Esophagus squamous epithelium (tissue), 5 donors: ENCODE measurements around the gene KATNIP. TPM values are rescaled to one million over a fixed set of nuclear protein-coding genes. Genes with fewer than 3 reads are reported as not detected.

Experiments used
- DNase-seq: peaks from one replicate; lab custom pipeline; 2025; lab: John Stamatoyannopoulos, UW
- H3K27ac ChIP-seq, 4 donors: fragments of 200-600 bp; sonication (generic); one replicate each; pipeline ENCODE4 v1.5.1; 2016 to 2019; ENCODE audit warnings: mild to moderate bottlenecking in 1 of 4
- H3K27me3 ChIP-seq, 4 donors: fragments of 200-600 bp; sonication (generic); 1 replicate in 3 of 4; 2 replicates in 1 of 4; pipeline versions ENCODE4 v1.5.1 to v1.6.0; 2017 to 2021; ENCODE audit warnings: antibody characterized with exemption in 1 of 4
- H3K36me3 ChIP-seq, 3 donors: fragments of 200-600 bp; sonication (generic); one replicate each; pipeline ENCODE4 v1.5.1; 2016 to 2019
- H3K4me1 ChIP-seq, 3 donors: fragments of 200-600 bp; sonication (generic); one replicate each; pipeline ENCODE4 v1.5.1; 2017 to 2019
- H3K4me3 ChIP-seq, 4 donors: fragments of 200-600 bp; sonication (generic); 1 replicate in 3 of 4; 2 replicates in 1 of 4; pipeline ENCODE4 v1.5.1; 2016 to 2019; ENCODE audit warnings: mild to moderate bottlenecking in 2 of 4, moderate library complexity in 1 of 4
- H3K9me3 ChIP-seq, 3 donors: fragments of 200-600 bp; sonication (generic); one replicate each; pipeline ENCODE4 v1.5.1; 2016 to 2019
- POLR2A ChIP-seq, 4 donors: fragments of 450-650 bp; IDR thresholded peaks; one replicate each; pipeline ENCODE4 v1.6.1; 2017; ENCODE audit warnings: antibody characterized with exemption in 4 of 4, mild to moderate bottlenecking in 4 of 4, moderate library complexity in 3 of 4
- WGBS, 2 donors: methylation state at CpG; one replicate each; pipeline ENCODE4 v1.1.5; 2018; 5-methylcytosine and 5-hydroxymethylcytosine counted together
- intact Hi-C: fragments of 100-400 bp; cut with DNase I; formaldehyde crosslinking; loops from one replicate; pipeline ENCODE4 v1.15.0; 2022
- total RNA-seq, 4 donors: library from RNA; depleted of rRNA; stranded (reverse); fragments of >200 nt; gene quantifications; one replicate each; pipeline ENCODE4 v1.1.0, GENCODE V29; 2016
- TF ChIP-seq, protein P1 (sequence below), 6 experiments: fragments of 450-650 bp in 4 of 6; fragments of 200-600 bp in 2 of 6; sonication (generic) in 2 of 6; IDR thresholded peaks; one replicate each; pipeline ENCODE4 v1.5.1; 2016 to 2019; ENCODE audit warnings: antibody characterized with exemption in 6 of 6, mild to moderate bottlenecking in 4 of 6, moderate library complexity in 4 of 6
- donor health status: DM: yes; HTN: yes; CAD: no.

The KATNIP gene
- total RNA-seq, 4 donors from 2014 or later = 17.5 to 32.2 (median 25.5) TPM

DNA sequence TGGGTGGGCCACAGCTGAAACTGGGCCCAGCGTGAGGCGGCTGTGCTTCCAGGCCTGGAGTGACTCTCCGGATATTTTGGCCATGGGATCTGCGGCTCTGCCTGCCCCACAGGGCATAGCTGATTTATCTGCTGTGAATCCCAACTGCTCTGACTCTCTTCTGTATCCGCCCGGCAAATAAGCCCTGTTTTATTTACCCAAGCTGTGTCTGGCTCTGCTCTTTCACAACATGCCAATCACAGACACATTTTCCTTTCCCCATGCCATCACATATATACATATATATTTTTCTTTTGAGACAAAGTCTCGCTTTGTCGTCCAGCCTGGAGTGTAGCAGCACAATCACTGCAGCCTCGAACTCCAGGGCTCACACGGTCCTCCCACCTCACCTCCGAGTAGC is 33.6 kb upstream of the KATNIP start:
- intact Hi-C loops = no loop called here
- TF ChIP-seq, protein P1, sequence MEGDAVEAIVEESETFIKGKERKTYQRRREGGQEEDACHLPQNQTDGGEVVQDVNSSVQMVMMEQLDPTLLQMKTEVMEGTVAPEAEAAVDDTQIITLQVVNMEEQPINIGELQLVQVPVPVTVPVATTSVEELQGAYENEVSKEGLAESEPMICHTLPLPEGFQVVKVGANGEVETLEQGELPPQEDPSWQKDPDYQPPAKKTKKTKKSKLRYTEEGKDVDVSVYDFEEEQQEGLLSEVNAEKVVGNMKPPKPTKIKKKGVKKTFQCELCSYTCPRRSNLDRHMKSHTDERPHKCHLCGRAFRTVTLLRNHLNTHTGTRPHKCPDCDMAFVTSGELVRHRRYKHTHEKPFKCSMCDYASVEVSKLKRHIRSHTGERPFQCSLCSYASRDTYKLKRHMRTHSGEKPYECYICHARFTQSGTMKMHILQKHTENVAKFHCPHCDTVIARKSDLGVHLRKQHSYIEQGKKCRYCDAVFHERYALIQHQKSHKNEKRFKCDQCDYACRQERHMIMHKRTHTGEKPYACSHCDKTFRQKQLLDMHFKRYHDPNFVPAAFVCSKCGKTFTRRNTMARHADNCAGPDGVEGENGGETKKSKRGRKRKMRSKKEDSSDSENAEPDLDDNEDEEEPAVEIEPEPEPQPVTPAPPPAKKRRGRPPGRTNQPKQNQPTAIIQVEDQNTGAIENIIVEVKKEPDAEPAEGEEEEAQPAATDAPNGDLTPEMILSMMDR (IDR thresholded peaks at IDR 0.05) = no peak
- no peak for TF ChIP-seq POLR2A (IDR thresholded peaks at IDR 0.05)
- no peaks in the 10 kb centered on the region for H3K27me3 ChIP-seq
- no peak overlapping the region for H3K4me3 ChIP-seq
- peaks cover 0 to 5% (median 0%) of the 10 kb centered on the region in 3 donors for H3K4me1 ChIP-seq
- no peaks in the 10 kb centered on the region for H3K9me3 ChIP-seq
- no peak overlapping the region for H3K27ac ChIP-seq
- no peak for DNase-seq
- peaks cover 5 to 100% (median 8%) of the 10 kb centered on the region in 3 donors for H3K36me3 ChIP-seq
- 86 to 90% methylated on average over 7 to 11 of the region's 11 CpGs for WGBS, 2 donors

DNA sequence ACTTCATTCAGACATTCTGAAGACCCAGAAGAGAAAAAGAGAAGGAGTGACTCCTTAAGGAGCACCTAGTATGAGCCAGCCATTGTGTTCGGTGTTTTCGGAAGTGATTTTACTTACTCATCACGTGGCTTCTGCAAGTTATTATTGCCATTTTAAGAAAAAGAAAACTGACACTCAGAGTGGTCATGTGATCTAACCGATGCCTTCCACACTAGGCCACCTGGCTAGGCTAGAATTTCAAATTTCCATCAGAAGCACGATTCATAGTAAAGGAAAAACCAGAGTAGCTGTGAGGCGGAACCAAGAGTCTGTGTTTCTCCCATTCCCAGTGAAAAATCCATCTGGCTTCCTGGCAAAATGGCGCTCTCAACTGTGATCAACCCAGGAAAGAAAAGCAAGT is 32.3 kb upstream of the KATNIP start:
- H3K27me3 ChIP-seq = no peaks in the 10 kb centered on the region
- H3K4me1 ChIP-seq = peaks cover 0 to 8% (median 0%) of the 10 kb centered on the region in 3 donors
- H3K9me3 ChIP-seq = no peaks in the 10 kb centered on the region
- no peak for DNase-seq
- intact Hi-C loops = no loop called here
- peaks cover 0 to 100% (median 6%) of the 10 kb centered on the region in 3 donors for H3K36me3 ChIP-seq
- no peak for TF ChIP-seq POLR2A (IDR thresholded peaks at IDR 0.05)
- TF ChIP-seq, protein P1 (IDR thresholded peaks at IDR 0.05) = no peak
- H3K4me3 ChIP-seq = no peak overlapping the region
- 93% methylated on average over 7 of the region's 7 CpGs for whole genome bisulfite sequencing, 2 donors
- no peak overlapping the region for H3K27ac ChIP-seq

DNA sequence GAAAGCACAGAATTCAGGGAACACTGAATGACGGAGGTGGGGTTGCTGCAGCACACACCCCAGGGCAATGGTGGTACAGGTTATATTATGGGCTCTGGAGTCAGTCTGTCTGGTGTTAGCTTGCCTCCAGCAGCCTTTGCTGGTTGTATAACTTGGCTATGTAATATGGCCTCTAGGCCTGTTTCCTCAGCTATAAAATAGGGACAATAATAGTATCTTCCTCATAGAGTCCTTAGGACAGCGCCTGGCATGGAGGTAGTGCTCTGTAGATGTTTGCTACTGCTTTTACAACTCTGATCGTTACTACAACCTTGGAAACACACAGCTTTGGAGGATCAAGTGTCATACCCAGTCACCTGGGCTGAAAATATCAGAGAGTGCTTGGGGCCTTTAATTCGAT is 31.7 kb upstream of the KATNIP start:
- peaks cover 0 to 8% (median 0%) of the 10 kb centered on the region in 3 donors for H3K4me1 ChIP-seq
- H3K9me3 ChIP-seq = no peaks in the 10 kb centered on the region
- H3K36me3 ChIP-seq = peaks cover 0 to 100% (median 6%) of the 10 kb centered on the region in 3 donors
- H3K27ac ChIP-seq = no peak overlapping the region
- TF ChIP-seq POLR2A (IDR thresholded peaks at IDR 0.05) = no peak
- TF ChIP-seq, protein P1 (IDR thresholded peaks at IDR 0.05) = no peak
- WGBS, 2 donors = 93 to 96% methylated on average over 3 to 4 of the region's 4 CpGs
- DNase-seq = no peak
- H3K27me3 ChIP-seq = no peaks in the 10 kb centered on the region
- H3K4me3 ChIP-seq = no peak overlapping the region
- intact Hi-C loops = no loop called here

DNA sequence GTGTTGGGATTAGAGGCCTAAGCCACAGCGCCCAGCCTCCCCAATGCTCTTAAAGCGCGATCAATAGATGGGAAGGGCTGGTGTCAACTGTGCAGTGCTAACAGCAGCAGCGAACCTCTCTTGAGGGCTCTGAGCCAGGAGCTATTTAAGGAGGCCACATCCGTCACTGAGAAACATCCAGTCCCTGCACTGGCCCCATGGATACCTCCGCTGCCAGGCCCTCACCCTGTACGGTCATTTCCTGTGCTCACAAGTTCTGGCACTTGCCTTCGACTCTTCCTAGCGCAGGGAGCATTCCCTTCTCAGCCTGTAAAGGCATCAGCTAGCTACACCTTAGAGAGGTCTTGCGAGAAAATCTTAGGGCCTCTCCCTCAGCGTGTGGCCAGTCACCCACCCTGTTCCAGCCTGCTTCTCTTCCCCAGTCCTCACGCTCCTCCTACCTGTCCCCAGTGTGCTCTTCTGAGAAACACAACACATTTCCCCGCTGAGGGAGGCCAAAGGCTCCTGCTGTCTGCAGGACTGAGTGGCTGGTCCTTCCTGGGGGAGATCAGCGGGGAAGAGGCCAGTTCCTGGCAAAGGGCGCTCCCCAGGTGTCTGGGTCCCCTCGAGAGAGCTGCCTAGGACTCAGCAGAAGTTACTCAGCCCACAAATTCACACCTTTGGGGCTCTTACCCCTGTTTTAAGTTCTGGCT is 28.8 kb upstream of the KATNIP start:
- H3K9me3 ChIP-seq = no peaks in the 10 kb centered on the region
- 76 to 80% methylated on average over 10 to 12 of the region's 16 CpGs for WGBS, 2 donors
- no peak for DNase-seq
- H3K27ac ChIP-seq = peak overlapping the region in 3 of 4 donors; percentile 68 to 69 (median 68)
- TF ChIP-seq POLR2A (IDR thresholded peaks at IDR 0.05) = no peak
- TF ChIP-seq, protein P1 (IDR thresholded peaks at IDR 0.05) = no peak
- peaks cover 0 to 8% (median 0%) of the 10 kb centered on the region in 3 donors for H3K4me1 ChIP-seq
- H3K4me3 ChIP-seq = no peak overlapping the region
- intact Hi-C loops = no loop called here
- H3K27me3 ChIP-seq = no peaks in the 10 kb centered on the region
- H3K36me3 ChIP-seq = peaks cover 3 to 100% (median 16%) of the 10 kb centered on the region in 3 donors

DNA sequence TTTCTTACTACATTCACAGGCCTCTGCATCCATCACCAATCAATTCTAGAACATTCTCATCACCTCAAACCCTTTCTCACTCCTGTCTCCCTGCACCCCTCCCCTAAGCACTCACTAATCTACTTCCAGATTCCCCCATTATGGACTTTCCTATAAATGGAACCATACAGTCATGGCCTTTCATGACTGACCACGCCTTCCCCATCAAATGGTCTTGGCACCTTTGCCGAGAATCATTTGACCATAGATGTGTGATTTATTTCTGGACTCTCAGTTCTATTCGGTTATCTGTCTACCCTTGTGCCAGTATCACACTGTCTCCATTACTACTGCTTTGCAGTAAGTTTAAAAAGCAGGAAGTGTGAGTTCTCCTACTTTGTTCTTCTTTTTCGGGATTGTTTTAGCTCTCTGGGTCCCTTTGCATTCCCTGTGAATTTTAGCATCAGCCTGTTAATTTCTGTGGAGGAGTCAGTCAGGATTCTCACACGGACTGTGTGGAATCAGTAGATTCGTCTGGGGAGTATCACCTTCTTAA is 27.7 kb upstream of the KATNIP start:
- no peaks in the 10 kb centered on the region for H3K9me3 ChIP-seq
- peaks cover 7 to 100% (median 24%) of the 10 kb centered on the region in 3 donors for H3K36me3 ChIP-seq
- intact Hi-C loops = no loop called here
- no peak for DNase-seq
- H3K27me3 ChIP-seq = no peaks in the 10 kb centered on the region
- peaks cover 0 to 8% (median 0%) of the 10 kb centered on the region in 3 donors for H3K4me1 ChIP-seq
- no peak overlapping the region for H3K4me3 ChIP-seq
- no peak for TF ChIP-seq POLR2A (IDR thresholded peaks at IDR 0.05)
- TF ChIP-seq, protein P1 (IDR thresholded peaks at IDR 0.05) = no peak
- H3K27ac ChIP-seq = no peak overlapping the region
- 78 to 80% methylated on average over 6 of the region's 6 CpGs for WGBS, 2 donors
